Measurements from ENCODE around the gene SMO.
"Not testable (repeated sequence)": the region's sequence is repeated elsewhere in the genome, so short reads cannot be mapped to it uniquely, and the experiment has no call there.

SMO gene

DNA sequence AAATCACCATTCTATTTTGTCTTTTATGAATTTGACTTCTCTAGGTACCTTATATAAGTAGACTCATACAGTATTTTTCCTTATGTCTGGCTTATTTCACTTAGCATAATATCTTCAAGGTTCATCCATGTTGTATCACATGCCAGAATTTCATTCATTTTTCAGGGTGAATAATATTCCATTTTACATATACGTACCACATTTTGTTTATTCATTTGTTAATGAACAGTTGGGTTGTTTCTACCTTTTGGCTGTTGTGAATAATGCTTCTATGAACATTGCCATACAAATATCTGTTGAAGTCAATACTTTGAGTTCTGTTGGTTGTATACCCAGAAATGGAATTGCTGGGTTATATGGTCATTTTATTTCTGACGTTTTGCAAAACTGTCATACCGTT, 57.1 kb downstream of the SMO start:
- no peak for DNase-seq

DNA sequence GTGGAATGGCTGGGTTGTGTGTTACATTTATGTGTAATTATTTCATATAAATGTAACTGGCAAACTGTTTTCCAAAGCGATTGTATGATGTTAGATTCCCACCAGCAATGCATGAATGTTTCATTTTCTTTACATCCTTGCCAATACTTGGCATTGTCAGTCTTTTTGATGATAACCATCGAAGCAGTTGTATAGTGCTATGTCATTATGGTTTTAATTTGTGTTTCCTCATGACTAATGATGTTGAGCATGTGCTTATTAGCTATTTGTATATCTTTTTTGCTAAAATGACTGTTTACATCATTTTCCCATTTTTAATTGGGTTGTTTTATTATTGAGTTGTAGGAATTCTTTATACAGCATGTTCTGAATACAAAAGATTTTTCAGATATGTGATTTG, 58.7 kb downstream of the SMO start:
- no peak for DNase-seq

- no peak for DNase-seq
Observed at GRCh38 chr7:129252128-129252527, 63.7 kb downstream of the SMO start.

- not testable (repeated sequence) for DNase-seq
Observed at GRCh38 chr7:129252603-129253002, 64.2 kb downstream of the SMO start.

GRCh38 chr7:129255800-129256199, 67.4 kb downstream of the SMO start:
- DNase-seq = no peak

GRCh38 chr7:129256221-129256620, 67.8 kb downstream of the SMO start:
- no peak for DNase-seq

DNA sequence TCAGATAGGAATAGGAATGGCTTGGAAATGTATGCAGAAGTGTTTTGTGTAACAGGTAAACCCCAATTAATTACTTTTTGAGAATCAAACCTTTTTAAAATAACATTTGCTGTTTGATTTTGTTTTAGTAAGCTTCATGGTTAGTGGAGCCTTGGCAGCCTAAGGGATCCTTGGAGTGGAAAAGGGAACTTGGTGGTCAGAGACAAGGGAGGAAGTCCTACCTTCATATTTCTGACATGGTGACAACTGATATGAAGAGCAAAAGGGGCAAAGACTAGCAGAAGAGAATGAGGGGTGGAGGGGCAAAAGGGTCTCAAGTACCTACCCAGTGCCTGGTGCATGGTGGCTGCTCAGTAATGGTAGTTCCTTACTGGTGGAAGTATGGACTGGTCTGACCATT, 68.7 kb downstream of the SMO start:
- DNase-seq = no peak

GRCh38 chr7:129258649-129259389, 70.4 kb downstream of the SMO start:
- no peak for DNase-seq

DNA sequence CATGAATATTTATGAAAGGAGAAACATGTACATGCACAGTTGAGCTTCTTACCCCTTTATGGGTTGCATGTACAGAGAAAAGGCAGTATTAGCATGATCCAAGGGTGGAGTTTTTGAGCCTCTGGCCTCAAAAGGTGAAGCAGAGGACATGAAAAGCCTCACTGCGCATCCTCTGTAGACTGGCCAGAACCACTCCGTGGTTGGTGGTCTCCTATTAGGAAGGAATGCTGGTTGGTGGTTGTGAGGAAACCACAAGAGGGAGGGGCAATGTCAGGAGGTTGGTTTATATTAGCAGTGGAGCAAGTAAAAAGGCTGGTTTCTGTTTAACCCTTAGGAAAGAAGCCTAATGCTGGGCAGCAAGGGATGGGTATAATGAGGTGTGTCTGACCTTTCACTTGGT, 73.9 kb downstream of the SMO start:
- no peak for DNase-seq
